MG63 (cell line): ENCODE measurements around the gene CLIC4. TPM values are rescaled to one million over a fixed set of nuclear protein-coding genes. Genes with fewer than 3 reads are reported as not detected.

Experiments used
- DNase-seq: peaks from one replicate; pipeline ENCODE4 v3.0.0-alpha.2; 2020
- H3K27me3 ChIP-seq: fragments of 250-450 bp; sonication (Bioruptor Pico); 2 replicates; pipeline ENCODE4 v1.5.1; 2020; ENCODE audit warnings: mild to moderate bottlenecking, moderate library complexity
- H3K36me3 ChIP-seq: fragments of 250-450 bp; sonication (Bioruptor Pico); 2 replicates; pipeline ENCODE4 v1.5.1; 2020; ENCODE audit warnings: mild to moderate bottlenecking, moderate library complexity
- H3K4me3 ChIP-seq: fragments of 250-450 bp; sonication (Bioruptor Pico); 2 replicates; pipeline ENCODE4 v1.5.1; 2020; ENCODE audit warnings: mild to moderate bottlenecking, moderate library complexity
- H3K9me3 ChIP-seq: fragments of 250-450 bp; sonication (Bioruptor Pico); 2 replicates; pipeline ENCODE4 v1.5.1; 2020; ENCODE audit warnings: mild to moderate bottlenecking, moderate library complexity
- total RNA-seq: library from RNA; depleted of rRNA; stranded (reverse); fragments of >200 nt; shearing (Covaris generic); gene quantifications from 2 replicates; pipeline ENCODE4 v1.2.3, GENCODE V29; 2014; ENCODE audit warnings: low replicate concordance

Gene CLIC4
- total RNA-seq, 1 experiment from 2014 or later = 348 TPM

DNA sequence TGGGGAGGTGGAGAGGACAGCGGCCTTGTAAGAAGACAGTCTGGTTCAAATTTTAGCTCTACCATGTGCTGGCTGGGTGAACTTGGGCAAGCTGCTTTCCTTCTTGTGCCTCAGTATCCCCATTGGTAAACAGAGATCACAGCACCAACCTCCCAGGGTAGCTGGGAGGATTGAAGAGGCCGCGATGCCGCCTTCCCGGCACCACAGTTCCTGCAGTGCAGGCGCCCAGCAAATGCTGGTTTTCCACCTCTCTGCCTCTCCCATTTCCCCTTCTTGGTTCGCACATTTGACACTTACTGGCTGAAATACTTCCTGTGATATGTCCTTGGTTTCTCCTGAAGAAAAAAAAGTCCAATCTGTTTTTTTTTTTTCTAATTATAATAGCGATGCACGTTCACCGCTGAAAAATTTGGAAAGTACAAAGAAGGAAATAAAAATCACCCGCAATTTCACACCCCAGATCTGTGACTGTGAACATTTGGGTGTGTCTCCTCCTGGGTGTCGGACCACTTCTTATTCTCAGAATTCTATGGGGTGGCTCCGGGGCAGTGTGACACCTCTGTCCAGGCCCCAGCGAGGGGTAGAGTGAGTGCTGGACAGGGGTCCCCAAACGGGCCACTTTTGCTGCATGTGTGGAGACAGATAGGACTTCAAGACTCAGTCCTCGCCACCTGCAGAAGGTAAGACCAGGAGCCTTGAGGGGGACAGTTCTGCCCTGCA is 111.7 kb downstream of the CLIC4 start:
- no peaks in the 10 kb centered on the region for H3K27me3 ChIP-seq
- H3K9me3 ChIP-seq = no peaks in the 10 kb centered on the region
- H3K4me3 ChIP-seq = no peak overlapping the region
- no peak for DNase-seq
- peaks cover 6% of the 10 kb centered on the region for H3K36me3 ChIP-seq

DNA sequence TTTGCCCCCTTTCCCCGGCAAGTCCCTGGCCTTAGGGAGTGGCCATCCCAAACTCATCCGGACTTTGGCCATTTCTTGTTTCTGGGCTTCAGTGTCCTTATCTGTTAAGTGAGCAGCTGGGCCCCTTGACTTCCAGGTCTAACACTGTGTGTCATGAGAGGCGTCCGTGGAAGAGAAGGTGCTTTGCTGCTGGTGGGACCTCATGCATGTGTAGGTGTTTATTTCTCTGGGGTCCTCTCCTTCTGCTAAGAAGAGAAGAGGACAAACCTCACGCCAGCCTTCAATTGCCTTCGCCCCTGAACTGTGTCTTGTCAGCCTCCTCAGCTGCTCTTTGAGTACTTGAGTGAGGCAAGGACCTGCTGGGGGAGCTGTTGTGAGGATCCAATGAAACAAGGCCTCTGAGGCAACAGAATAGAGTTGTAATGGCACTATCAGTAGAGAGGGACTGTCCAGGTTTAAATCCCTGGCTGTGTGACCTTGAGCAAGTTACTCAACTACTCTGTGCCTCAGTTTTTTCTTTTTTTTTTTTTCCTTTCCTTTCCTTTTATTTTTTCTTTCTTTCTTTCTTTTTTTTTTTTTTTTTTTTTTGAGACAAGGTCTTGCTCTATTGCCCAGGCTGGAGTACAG is 112.4 kb downstream of the CLIC4 start:
- no peak for DNase-seq
- H3K27me3 ChIP-seq = no peaks in the 10 kb centered on the region
- no peaks in the 10 kb centered on the region for H3K36me3 ChIP-seq
- no peaks in the 10 kb centered on the region for H3K9me3 ChIP-seq
- H3K4me3 ChIP-seq = no peak overlapping the region

DNA sequence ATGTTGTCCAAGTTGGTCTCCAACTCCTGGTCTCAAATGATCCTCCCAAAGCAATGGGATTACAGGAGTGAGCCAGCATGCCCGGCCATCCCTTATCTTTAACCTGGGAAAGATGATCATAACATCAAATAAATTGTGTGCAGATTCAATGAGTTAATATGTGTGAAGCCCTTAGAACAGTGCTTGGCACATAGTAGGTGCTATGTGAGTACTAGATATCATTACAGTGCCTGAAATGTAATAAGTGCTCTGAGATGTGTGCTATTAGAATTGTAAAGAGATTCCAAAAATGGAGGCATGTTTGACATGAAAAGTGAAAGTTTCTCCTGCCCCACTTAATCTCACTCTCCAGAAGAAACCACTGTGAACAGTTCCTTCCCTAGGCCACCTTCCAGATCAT is 113.0 kb downstream of the CLIC4 start:
- H3K36me3 ChIP-seq = no peaks in the 10 kb centered on the region
- no peaks in the 10 kb centered on the region for H3K9me3 ChIP-seq
- H3K4me3 ChIP-seq = no peak overlapping the region
- no peak for DNase-seq
- no peaks in the 10 kb centered on the region for H3K27me3 ChIP-seq

DNA sequence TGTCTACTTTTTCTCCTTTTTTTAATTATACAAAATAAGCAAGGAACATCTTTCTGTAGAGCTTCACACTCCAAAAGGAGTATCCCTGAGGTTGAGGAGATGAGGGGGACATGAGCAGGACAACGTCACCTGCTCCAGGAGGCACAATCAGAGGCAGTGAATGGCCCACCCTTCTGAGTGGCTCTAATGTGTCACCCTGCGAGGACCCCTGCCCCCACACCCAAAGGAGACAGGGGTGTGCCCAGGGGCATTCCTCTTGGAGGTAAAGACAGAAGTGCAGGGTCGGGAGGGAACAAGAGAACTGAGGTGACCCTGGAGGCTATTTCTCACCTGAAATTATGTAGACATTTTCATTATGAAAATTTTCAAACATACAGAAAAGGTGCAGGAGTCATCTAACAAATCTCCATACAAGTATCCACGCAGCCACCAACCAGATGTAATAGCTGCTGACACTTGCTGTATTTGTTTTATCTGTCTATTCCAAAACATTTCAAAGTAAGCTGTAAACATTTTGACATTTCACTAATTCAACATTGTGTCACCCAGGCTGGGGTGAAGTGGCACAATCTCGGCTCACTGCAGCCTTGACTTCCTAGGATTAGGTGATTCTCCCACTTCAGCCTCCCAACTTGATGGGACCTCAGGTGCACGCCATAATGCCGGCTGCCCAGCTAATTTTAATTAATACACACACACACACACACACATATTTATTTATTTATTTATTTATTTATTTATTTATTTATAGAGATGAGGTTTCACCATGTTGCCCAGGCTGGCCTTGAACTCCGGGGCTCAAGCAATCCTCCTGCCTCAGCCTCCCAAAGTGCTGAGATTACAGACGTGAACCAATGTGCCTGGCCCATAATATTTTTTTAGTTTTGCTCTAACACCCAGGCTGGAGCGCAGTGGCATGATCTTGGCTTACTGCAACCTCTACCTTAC is 114.1 kb downstream of the CLIC4 start:
- Histone ChIP-seq H3K4me3 (no peak overlapping the region), H3K9me3 (no peaks in the 10 kb centered on the region), H3K36me3 (no peaks in the 10 kb centered on the region), H3K27me3 (no peaks in the 10 kb centered on the region)
- DNase-seq = no peak

DNA sequence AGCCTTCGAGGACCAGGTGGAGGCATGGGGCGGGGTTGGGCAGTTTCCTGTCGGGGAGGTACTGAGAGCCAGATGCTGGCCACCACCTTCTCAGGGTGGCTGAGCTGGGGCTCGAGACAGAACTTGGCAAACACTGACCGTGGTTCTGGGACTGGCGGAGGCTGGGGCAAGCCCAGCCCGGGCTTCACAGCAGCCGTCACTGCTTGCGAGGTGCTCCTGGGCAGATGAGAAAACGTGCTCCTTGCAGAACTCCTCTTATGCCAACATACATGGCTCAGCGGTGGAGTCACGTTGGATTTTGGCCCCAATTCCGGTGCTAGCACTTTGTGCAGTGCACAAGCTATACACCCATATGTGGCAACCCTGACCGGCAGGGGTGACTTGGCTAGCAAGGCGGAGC is 115.6 kb downstream of the CLIC4 start:
- DNase-seq = no peak
- Histone ChIP-seq H3K36me3 (no peaks in the 10 kb centered on the region), H3K9me3 (no peaks in the 10 kb centered on the region), H3K4me3 (no peak overlapping the region), H3K27me3 (no peaks in the 10 kb centered on the region)

DNA sequence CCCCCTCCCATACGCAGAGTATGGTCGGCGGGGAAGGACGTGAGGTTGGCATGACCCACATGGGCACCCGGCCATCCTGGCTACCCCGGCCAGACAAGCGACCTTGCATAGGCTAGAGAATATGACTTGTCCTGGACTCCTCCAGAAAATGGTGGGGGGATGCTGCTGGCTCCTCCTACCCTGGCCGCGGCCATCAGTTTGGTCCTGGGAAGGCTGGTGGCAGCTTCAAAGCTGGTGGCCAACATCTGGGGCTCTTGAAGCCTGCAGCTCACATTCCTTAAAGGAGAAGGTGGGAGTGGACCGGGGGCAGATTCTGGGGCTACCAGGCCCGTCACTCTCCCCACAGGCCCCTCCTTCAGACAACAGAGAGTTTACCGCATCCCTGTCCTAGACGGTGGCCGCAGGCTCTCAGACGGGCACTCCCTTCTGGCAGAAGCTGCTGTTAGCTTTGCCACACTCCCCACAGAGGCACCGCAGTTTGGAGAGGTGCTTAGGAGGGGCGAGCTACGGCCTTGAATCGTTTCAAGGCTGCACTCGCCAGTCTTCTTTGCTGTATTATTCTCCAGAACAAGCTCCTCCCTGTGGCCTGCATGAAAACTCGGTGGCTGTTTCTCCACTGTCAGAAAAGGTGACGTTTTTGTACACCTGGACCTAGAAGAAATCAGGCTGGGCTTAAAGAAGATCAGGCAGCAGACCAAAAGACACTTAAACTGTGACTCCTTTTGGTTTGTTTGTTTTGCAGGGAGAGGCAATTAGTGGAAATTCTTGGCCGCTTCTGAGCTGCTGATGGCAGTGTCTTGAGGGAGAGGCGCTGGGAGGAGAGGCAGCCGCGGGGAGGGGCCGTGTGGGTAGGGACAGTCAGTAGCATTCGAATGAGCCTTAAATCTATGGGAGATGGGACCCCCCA is 116.8 kb downstream of the CLIC4 start:
- Histone ChIP-seq H3K36me3 (no peaks in the 10 kb centered on the region), H3K4me3 (no peak overlapping the region), H3K9me3 (no peaks in the 10 kb centered on the region), H3K27me3 (no peaks in the 10 kb centered on the region)
- no peak for DNase-seq

DNA sequence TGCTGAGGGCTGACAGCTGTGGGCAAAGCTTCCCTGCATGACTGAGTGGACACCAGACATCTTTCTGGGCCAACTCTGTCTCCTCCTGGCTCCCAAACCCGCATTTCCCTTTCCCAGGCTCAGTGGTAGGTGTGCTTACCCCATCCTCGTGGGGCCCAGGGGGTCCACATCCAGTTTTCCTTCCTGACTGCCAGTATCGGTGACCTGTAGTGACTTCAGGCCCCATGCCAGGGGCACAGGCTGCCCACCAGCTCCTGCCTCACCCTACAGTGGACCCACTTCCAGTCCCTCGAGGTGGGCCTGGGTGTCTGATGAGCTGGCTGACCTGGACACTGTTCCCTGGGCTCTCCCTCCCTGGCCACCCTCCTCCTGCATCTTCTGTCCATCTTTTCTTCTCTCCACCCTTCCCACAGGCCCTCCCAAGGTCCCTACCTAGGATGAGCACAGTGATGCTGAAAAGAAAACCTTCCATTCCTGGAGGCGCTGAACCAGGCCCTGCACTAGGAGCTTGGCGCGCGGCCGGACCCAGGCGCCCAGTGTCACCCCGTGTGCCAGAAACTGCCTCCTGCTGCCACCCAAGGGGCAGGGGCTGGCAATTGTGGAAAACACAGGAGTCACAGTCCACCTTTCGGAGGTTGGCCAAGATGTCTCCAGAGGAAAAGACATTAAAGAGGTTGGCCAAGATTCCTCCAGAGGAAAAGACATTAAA is 117.7 kb downstream of the CLIC4 start:
- no peaks in the 10 kb centered on the region for H3K27me3 ChIP-seq
- DNase-seq = no peak
- no peaks in the 10 kb centered on the region for H3K36me3 ChIP-seq
- no peaks in the 10 kb centered on the region for H3K9me3 ChIP-seq
- no peak overlapping the region for H3K4me3 ChIP-seq

DNA sequence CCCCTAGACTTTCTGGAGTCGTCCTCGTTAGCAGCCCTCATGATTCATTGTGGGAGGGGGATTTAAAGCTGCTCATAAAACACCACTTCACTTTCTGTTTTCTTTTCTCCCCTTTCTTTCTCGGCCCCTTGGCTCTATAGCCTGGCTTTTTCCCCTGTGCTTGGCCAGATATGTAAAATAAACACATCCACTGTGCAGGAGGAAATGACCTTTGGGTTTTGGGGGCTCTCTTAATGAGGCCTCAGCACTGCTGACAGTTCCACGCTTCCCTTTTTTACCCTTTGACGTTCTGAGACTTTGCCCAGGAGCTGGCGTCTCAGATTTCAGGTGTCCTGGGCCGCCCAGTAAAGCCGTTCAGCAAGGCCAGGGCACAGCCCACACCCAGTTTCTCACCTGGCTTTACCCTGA is 119.1 kb downstream of the CLIC4 start:
- Histone ChIP-seq H3K27me3 (no peaks in the 10 kb centered on the region), H3K4me3 (no peak overlapping the region), H3K36me3 (no peaks in the 10 kb centered on the region), H3K9me3 (no peaks in the 10 kb centered on the region)
- no peak for DNase-seq

DNA sequence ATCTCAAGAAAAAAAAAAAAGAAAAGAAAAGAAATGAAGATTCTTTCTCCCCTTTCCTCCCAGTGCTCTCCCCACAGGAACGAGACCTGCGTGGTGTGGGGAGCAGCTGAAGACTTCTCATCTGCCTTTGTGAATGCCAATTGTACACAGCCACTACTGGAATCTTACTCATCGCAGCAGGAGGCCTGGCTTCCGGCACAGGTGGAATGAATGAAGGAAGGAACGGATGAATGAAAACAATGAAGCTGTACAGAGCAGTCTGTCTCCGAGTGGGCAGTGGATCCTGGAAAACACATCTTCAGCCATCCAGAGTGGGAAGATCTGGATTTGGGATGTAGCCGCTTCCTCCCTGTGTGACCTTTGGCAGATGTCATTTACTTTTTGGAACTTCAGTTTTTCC is 119.9 kb downstream of the CLIC4 start:
- Histone ChIP-seq H3K9me3 (no peaks in the 10 kb centered on the region), H3K36me3 (no peaks in the 10 kb centered on the region)

DNA sequence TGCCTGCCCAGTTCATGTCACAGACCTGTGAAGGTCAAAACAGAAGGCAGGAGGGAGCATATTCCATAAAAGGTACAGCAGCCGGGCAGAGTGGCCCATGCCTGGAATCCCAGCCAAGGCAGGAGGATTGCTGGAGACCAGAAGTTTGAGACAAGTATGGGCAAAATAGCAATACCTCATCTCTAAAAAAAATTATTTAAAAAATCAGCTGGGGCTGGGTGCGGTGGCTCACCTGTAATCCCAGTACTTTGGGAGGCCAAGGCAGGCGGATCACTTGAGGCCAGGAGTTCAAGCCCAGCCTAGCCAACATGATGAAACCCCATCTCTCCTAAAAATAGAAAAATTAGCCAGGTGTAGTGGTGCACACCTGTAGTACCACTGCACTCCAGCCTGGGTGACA is 120.3 kb downstream of the CLIC4 start:
- H3K9me3 ChIP-seq = no peaks in the 10 kb centered on the region
- H3K4me3 ChIP-seq = no peak overlapping the region
- no peaks in the 10 kb centered on the region for H3K36me3 ChIP-seq
- no peak for DNase-seq
- H3K27me3 ChIP-seq = no peaks in the 10 kb centered on the region

More for the DNA sequence above, 119.9 kb downstream of the CLIC4 start:
- no peak for DNase-seq
- no peak overlapping the region for H3K4me3 ChIP-seq
- H3K27me3 ChIP-seq = no peaks in the 10 kb centered on the region

DNA sequence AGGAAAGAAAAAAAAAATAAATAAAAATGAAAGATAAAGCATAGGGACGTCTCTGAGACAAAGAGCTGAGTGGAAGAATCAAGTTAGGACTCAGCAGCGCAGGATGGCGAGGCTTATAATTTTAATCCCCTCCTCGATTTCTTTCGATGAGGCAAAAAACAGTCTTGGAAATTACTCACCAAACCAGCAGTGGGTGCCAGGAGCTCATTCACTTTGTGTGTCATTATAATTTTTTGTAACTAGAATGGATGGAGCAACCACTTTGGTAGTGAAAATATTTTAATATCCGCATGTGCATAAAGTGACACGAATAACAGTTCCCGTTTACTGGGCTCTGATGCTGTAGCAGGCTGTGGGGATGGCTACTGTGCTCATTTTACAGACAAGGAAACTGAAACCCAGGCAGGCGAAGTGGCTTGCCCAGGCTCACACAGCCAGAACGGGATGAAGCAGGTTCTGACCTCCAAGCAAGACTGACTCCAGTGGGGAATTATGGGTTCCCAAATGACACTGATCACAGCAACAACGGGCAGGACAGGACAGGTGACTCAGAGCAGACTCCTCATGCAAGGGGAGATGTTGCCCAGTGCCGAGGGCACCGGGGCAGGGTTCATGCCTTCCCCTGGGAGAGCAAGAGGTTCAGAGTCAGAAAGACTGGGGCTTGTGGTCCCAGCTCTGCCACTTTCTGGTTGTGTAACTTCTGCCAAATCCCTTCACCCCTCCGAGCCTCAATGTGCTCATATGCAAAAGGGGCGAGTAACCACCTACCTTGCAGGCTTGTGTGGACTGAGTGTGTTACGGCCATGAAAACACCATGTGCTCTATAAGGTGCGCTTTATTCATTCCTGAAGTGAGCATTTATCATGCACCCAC is 121.2 kb downstream of the CLIC4 start:
- Histone ChIP-seq H3K9me3 (no peaks in the 10 kb centered on the region), H3K36me3 (no peaks in the 10 kb centered on the region), H3K27me3 (no peaks in the 10 kb centered on the region), H3K4me3 (no peak overlapping the region)
- no peak for DNase-seq

DNA sequence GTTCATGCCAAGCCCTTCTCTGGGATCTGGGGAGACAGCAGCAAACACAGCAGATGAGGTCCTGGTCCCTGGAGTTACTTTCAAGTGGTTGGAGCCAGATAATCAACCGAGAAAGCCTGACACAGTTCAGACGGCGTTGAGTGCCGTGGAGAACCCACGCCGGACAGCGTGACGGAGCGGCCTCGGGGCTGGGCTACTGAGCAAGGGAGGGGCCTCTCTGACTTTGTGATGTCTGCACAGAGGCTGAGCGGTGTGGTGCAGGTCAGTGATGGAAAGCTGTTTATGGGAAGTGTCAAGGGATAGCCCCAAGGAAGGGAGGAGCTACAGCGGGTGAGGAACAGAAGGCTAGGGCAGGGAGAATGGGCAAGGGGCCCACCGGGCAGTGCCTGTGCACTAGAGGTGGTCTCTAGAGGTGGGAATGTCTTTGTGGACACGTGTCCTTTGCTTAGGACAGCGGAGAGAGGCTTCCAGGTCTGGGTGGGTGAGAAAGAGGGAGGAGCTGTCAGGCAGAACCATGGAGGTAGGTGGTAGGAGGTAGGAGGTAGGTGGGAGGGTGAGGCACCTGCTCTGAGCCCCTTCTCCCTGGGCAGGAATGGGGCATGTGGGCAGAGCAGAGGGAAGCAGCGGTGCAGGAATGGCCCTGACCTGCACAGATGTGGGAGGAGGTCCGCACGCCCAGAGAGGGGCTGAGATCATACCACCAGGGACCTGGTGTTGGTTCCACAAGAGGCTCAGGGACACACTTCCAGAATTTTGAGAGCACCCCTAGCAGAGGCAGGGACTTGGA is 122.0 kb downstream of the CLIC4 start:
- Histone ChIP-seq H3K27me3 (no peaks in the 10 kb centered on the region), H3K4me3 (no peak overlapping the region), H3K36me3 (no peaks in the 10 kb centered on the region), H3K9me3 (no peaks in the 10 kb centered on the region)
- DNase-seq = no peak

DNA sequence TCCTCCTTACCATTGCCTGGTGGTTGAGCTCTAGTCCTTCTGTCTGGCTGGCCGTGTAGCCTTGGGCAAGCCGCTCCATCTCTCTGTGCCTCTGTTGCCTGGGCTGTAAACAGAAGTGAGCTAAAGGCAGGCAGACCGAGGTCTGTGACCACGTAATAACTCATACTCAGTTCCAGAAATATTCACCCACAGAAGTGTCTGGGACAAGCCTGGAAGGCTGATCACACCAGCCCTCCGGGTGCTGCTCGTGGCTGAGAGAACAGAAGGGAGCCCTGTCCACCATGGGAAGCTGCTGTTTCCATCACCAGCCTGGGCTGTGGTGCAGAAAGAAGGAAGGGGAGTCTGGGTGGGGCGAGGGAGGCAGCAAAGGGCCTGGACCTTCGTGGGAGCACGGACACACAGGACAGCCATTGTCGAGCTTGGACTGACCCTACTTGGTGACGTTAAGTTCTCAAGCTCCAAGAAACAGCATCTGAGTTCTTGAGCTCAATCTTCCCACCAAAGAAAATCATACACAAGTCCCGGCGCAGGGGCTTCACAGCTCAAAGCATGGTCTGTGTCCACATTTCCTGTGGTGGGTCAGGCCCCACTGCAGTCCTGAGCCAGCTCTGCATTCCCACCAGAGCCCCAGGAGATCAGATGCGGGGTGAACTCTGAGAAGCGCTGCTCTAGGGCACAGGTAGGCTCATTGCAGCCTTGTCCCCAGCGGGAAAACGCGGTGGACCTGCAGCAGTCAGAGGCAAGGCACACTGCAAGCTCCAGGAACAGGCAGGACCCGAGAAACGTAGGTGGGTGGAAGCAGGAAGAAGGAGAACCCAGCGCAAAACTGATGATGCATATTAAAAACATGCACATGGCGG is 123.0 kb downstream of the CLIC4 start:
- H3K4me3 ChIP-seq = no peak overlapping the region
- no peaks in the 10 kb centered on the region for H3K9me3 ChIP-seq
- no peak for DNase-seq

More for the DNA sequence above, 123.0 kb downstream of the CLIC4 start:
- Histone ChIP-seq H3K27me3 (no peaks in the 10 kb centered on the region), H3K36me3 (no peaks in the 10 kb centered on the region)
